ENCODE data around the gene ATP2A3. TPM values are rescaled to one million over a fixed set of nuclear protein-coding genes. Genes with fewer than 3 reads are reported as not detected.

The ATP2A3 gene
- total RNA-seq, 1 experiment from 2014 or later, result 13.3 TPM

DNA sequence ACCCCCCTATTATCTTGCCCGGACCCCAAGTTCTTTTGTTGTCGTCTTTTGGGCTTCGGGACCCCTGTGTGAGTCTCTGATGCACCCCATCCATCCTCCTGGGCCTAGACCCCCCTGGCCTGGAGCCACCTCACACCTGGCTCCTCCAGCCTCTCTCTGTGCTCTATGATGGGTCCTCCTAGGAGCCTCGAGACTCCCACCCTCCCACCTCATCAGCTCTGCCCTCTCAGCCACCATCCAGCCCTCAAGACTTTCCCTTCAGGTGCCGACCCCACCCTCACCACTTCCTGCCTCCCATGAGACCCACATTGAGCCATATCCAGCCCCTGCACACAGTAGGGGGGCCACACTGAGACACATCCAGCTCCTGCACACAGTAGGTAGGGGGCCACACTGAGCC lies 8.7 kb upstream of the ATP2A3 start:
- no peak overlapping the region for H3K4me2 ChIP-seq (ENCODE audit: insufficient read depth, insufficient read length, low read length)
- no peaks in the 10 kb centered on the region for H3K9me3 ChIP-seq (ENCODE audit: control insufficient read depth, low read depth, low read length)
- H3K14ac ChIP-seq (ENCODE audit: insufficient read depth, low read length), result no peak overlapping the region
- H3K56ac ChIP-seq (ENCODE audit: insufficient read length, low read depth, low read length), result no peak overlapping the region
- Mint-ChIP-seq H3K36me3 (ENCODE audit: insufficient read depth in 1 of 3, low read depth in 3 of 3) (peaks cover 2 to 9% (median 5%) of the 10 kb centered on the region in 3 experiments; a peak in 6 of 7 replicates), H3K4me1 (peaks cover 14 to 31% of the 10 kb centered on the region in 2 experiments; a peak in 3 of 4 replicates), H3K27me3 (ENCODE audit: low read depth) (peaks cover 2% of the 10 kb centered on the region), H3K9me3 (peaks cover 8 to 15% of the 10 kb centered on the region in 2 experiments), H3K4me3 (peak overlapping the region in 1 of 2 experiments; percentile 31; a peak in 1 of 5 replicates), H3K27ac (no peak overlapping the region; a peak in 1 of 7 replicates)
- TF ChIP-seq, protein P1, sequence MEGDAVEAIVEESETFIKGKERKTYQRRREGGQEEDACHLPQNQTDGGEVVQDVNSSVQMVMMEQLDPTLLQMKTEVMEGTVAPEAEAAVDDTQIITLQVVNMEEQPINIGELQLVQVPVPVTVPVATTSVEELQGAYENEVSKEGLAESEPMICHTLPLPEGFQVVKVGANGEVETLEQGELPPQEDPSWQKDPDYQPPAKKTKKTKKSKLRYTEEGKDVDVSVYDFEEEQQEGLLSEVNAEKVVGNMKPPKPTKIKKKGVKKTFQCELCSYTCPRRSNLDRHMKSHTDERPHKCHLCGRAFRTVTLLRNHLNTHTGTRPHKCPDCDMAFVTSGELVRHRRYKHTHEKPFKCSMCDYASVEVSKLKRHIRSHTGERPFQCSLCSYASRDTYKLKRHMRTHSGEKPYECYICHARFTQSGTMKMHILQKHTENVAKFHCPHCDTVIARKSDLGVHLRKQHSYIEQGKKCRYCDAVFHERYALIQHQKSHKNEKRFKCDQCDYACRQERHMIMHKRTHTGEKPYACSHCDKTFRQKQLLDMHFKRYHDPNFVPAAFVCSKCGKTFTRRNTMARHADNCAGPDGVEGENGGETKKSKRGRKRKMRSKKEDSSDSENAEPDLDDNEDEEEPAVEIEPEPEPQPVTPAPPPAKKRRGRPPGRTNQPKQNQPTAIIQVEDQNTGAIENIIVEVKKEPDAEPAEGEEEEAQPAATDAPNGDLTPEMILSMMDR (conservative IDR thresholded peaks at IDR 0.05), result no peak
- no peaks in the 10 kb centered on the region for H3K79me1 ChIP-seq (ENCODE audit: insufficient read depth, low read depth, low read length, poor library complexity, severe bottlenecking)
- H2BK15ac ChIP-seq (ENCODE audit: low read depth, low read length), result no peak overlapping the region
- H3K27me3 ChIP-seq (ENCODE audit: insufficient read depth, low read length), result no peaks in the 10 kb centered on the region
- DNase-seq, result no peak
- no peak overlapping the region for H3K27ac ChIP-seq (ENCODE audit: insufficient read length, low read depth, low read length)
- H2BK120ac ChIP-seq (ENCODE audit: low read depth, low read length, poor library complexity, severe bottlenecking), result no peak overlapping the region
- H3K4ac ChIP-seq (ENCODE audit: low read depth, low read length), result no peak overlapping the region
- no peak overlapping the region for H3K23ac ChIP-seq (ENCODE audit: insufficient read length, low read depth, low read length)
- H3K79me2 ChIP-seq (ENCODE audit: insufficient read depth, low read length), result no peaks in the 10 kb centered on the region
- H2BK20ac ChIP-seq (ENCODE audit: low read depth, low read length, poor library complexity, severe bottlenecking), result no peak overlapping the region
- no peak overlapping the region for H4K8ac ChIP-seq (replicated peaks; ENCODE audit: insufficient read length, low read depth, low read length)
- no peak overlapping the region for H2AK5ac ChIP-seq (ENCODE audit: insufficient read length, low read length)
- H2BK12ac ChIP-seq (ENCODE audit: insufficient read length, low read depth, low read length), result no peak overlapping the region
- H4K20me1 ChIP-seq (ENCODE audit: control insufficient read depth, insufficient read depth, insufficient read length), result no peaks in the 10 kb centered on the region
- H3T11ph ChIP-seq (ENCODE audit: low read length), result no peak overlapping the region
- no peaks in the 10 kb centered on the region for H3K23me2 ChIP-seq (ENCODE audit: insufficient read length, low read depth, low read length, poor library complexity, severe bottlenecking)
- H2AFZ ChIP-seq (ENCODE audit: low read length), result no peak overlapping the region
- H4K91ac ChIP-seq (ENCODE audit: insufficient read length, low read depth, low read length), result no peak overlapping the region
- no peak overlapping the region for H3K18ac ChIP-seq (ENCODE audit: insufficient read length, low read depth, low read length)
- no CpG with 5 or more reads among the region's 5 CpGs for WGBS (ENCODE audit: extremely low coverage, insufficient read length, low lambda C conversion rate)
- H3K4me1 ChIP-seq (ENCODE audit: insufficient read depth, low read length), result no peaks in the 10 kb centered on the region; the same call in 1 of the 2 replicates
- no peak overlapping the region for H4K5ac ChIP-seq (ENCODE audit: insufficient read length, low read depth, low read length)
- H3K9ac ChIP-seq (ENCODE audit: extremely low read depth, insufficient read length, low read length), result no peak overlapping the region
- H2BK5ac ChIP-seq (ENCODE audit: insufficient read length, low read length), result no peak overlapping the region

Data from H9 (cell line).